Spleen (tissue), 11 donors: ENCODE data around the gene PDCD10. TPM values are rescaled to one million over a fixed set of nuclear protein-coding genes. Genes with fewer than 3 reads are reported as not detected.

Experiments used
- DNase-seq: peaks from one replicate; pipeline ENCODE4 v3.0.0-alpha.2; 2020
- H3K27ac ChIP-seq, 8 donors: fragments of 200-600 bp; sonication (generic) in 7 of 8; 1 replicate in 4 of 8; 2 replicates in 4 of 8; pipeline versions ENCODE4 v1.5.0 to v1.8.0; 2016 to 2021; ENCODE audit warnings: inconsistent platforms in 4 of 8, mild to moderate bottlenecking in 4 of 8, moderate library complexity in 1 of 8
- H3K27me3 ChIP-seq, 7 donors: fragments of 200-600 bp; sonication (generic) in 6 of 7; replicated peaks in 1 of 7; 1 replicate in 4 of 7; 2 replicates in 3 of 7; pipeline versions ENCODE4 v1.5.0 to v1.8.0; 2016 to 2021; ENCODE audit warnings: inconsistent platforms in 3 of 7, mild to moderate bottlenecking in 1 of 7
- H3K36me3 ChIP-seq, 6 donors: fragments of 200-600 bp; sonication (generic) in 5 of 6; 1 replicate in 4 of 6; 2 replicates in 2 of 6; pipeline versions ENCODE4 v1.5.0 to v1.8.0; 2016 to 2021; ENCODE audit warnings: inconsistent platforms in 2 of 6
- H3K4me1 ChIP-seq, 6 donors: fragments of 200-600 bp; sonication (generic) in 5 of 6; 1 replicate in 3 of 6; 2 replicates in 3 of 6; pipeline versions ENCODE4 v1.5.0 to v1.8.0; 2016 to 2021; ENCODE audit warnings: inconsistent platforms in 3 of 6
- H3K4me3 ChIP-seq, 8 donors: fragments of 200-600 bp; sonication (generic) in 7 of 8; 1 replicate in 4 of 8; 2 replicates in 4 of 8; pipeline versions ENCODE4 v1.5.0 to v1.8.0; 2016 to 2021; ENCODE audit warnings: inconsistent platforms in 4 of 8, mild to moderate bottlenecking in 4 of 8, moderate library complexity in 2 of 8
- H3K9me3 ChIP-seq, 8 donors: fragments of 200-600 bp; sonication (generic) in 7 of 8; 1 replicate in 4 of 8; 2 replicates in 4 of 8; pipeline versions ENCODE4 v1.5.0 to v1.8.0; 2016 to 2021; ENCODE audit warnings: inconsistent platforms in 4 of 8
- CTCF ChIP-seq, 11 experiments: fragments of 200-600 bp in 7 of 11; fragments of 450-650 bp in 4 of 11; sonication (generic) in 4 of 11; IDR thresholded peaks in 8 of 11; conservative IDR thresholded peaks in 3 of 11; 1 replicate in 7 of 11; 2 replicates in 4 of 11; pipeline versions ENCODE4 v1.4.0 to v1.8.0; 2016 to 2021; ENCODE audit warnings: antibody characterized with exemption in 11 of 11, inconsistent platforms in 4 of 11, mild to moderate bottlenecking in 1 of 11
- POLR2A ChIP-seq, 3 donors: fragments of 450-650 bp; IDR thresholded peaks; one replicate each; pipeline ENCODE4 v1.5.1; 2017; ENCODE audit warnings: antibody characterized with exemption in 3 of 3, mild to moderate bottlenecking in 1 of 3
- POLR2AphosphoS5 ChIP-seq, 3 donors: sonication (generic); formaldehyde crosslinking; IDR thresholded peaks; one replicate each; pipeline ENCODE4 v1.5.1; 2017; ENCODE audit warnings: antibody characterized with exemption in 3 of 3
- WGBS, 5 donors: extraction: QIAGEN DNeasy Blood & Tissue Kit in 3 of 5; methylation state at CpG; one replicate each; pipeline versions ENCODE4 v1.1.5 to v1.1.7; 2013 to 2018; 5-methylcytosine and 5-hydroxymethylcytosine counted together
- intact Hi-C: fragments of 100-400 bp; cut with DNase I; formaldehyde crosslinking; loops from one replicate; pipeline ENCODE4 v1.15.0; 2023; ENCODE audit warnings: low total_unique reads
- polyA plus RNA-seq, 3 donors: library from polyadenylated mRNA; stranded (reverse); fragments of 200-250 nt; gene quantifications; one replicate each; pipeline ENCODE4 v1.2.1, GENCODE V29; 2013
- total RNA-seq, 7 donors: library from RNA; depleted of rRNA in 3 of 7; stranded (reverse); fragments of >200 nt in 3 of 7; fragmentation: NEBNext Ultra II Directional in 4 of 7; extraction: Animal tissue kit (Norgen Biotek cat#: 25700) in 4 of 7; gene quantifications; one replicate each; pipeline versions ENCODE4 v1.1.0 to v1.2.1, GENCODE V29; 2016 to 2021
- donor health status: healthy with polysubstance abuse.
- donor health status: DM: no; HTN: no; CAD: no; lungs with moderate emphysema.
- donor health status: DM: no; HTN: no; CAD: no.
- donor health status: Bipolar disorder and iron deficiency.
- donor health status: healthy.
- donor health status: DM: no; HTN: no; CAD: no.
- donor health status: DM: yes; HTN: yes; CAD: no.

PDCD10 gene
- total and polyA plus RNA-seq, 10 donors, result 25.5 to 94.5 (median 51.0) TPM

- H3K36me3 ChIP-seq, result peaks cover 0 to 87% (median 42%) of the 10 kb centered on the region in 6 donors
- intact Hi-C loops, result no loop called here
- WGBS, 5 donors, result 89 to 96% (median 91%) methylated on average over 2 of the region's 2 CpGs
- no peaks in the 10 kb centered on the region for H3K27me3 ChIP-seq
- peaks cover 0 to 26% (median 15%) of the 10 kb centered on the region in 6 donors for H3K4me1 ChIP-seq
- TF ChIP-seq CTCF (IDR thresholded peaks at IDR 0.05 in 8 of 11, conservative IDR thresholded peaks at IDR 0.05 in 3 of 11), result no peak
- no peak for TF ChIP-seq POLR2AphosphoS5 (IDR thresholded peaks at IDR 0.05)
- no peak for TF ChIP-seq POLR2A (IDR thresholded peaks at IDR 0.05)
- no peaks in the 10 kb centered on the region for H3K9me3 ChIP-seq
- no peak overlapping the region for H3K27ac ChIP-seq
- no peak overlapping the region for H3K4me3 ChIP-seq
- DNase-seq, result no peak
Observed at GRCh38 chr3:167694121-167694520, 40.6 kb downstream of the PDCD10 start.

- WGBS, 5 donors, result 27 to 47% (median 30%) methylated on average over 3 of the region's 3 CpGs
- intact Hi-C loops, result no loop called here
- H3K36me3 ChIP-seq, result peaks cover 0 to 93% (median 45%) of the 10 kb centered on the region in 6 donors
Observed at GRCh38 chr3:167691366-167691765, 43.3 kb downstream of the PDCD10 start.

GRCh38 chr3:167684388-167684993 lies 50.2 kb downstream of the PDCD10 start:
- DNase-seq, result no peak

More at GRCh38 chr3:167691366-167691765, 43.3 kb downstream of the PDCD10 start:
- TF ChIP-seq CTCF (IDR thresholded peaks at IDR 0.05 in 8 of 11, conservative IDR thresholded peaks at IDR 0.05 in 3 of 11) (no peak), POLR2A (IDR thresholded peaks at IDR 0.05) (no peak), POLR2AphosphoS5 (IDR thresholded peaks at IDR 0.05) (no peak)
- DNase-seq, result no peak
- Histone ChIP-seq H3K4me3 (no peak overlapping the region), H3K27ac (peak overlapping the region in 1 of 8 donors; percentile 29), H3K9me3 (no peaks in the 10 kb centered on the region), H3K27me3 (no peaks in the 10 kb centered on the region), H3K4me1 (peaks cover 0 to 19% (median 9%) of the 10 kb centered on the region in 6 donors)

More at GRCh38 chr3:167684388-167684993, 50.2 kb downstream of the PDCD10 start:
- Histone ChIP-seq H3K27me3 (no peaks in the 10 kb centered on the region), H3K4me3 (no peak overlapping the region), H3K36me3 (peaks cover 0 to 92% (median 41%) of the 10 kb centered on the region in 6 donors), H3K9me3 (no peaks in the 10 kb centered on the region), H3K27ac (no peak overlapping the region), H3K4me1 (no peaks in the 10 kb centered on the region)
- TF ChIP-seq POLR2AphosphoS5 (IDR thresholded peaks at IDR 0.05), result no peak
- TF ChIP-seq POLR2A (IDR thresholded peaks at IDR 0.05), result no peak
- TF ChIP-seq CTCF (IDR thresholded peaks at IDR 0.05 in 8 of 11, conservative IDR thresholded peaks at IDR 0.05 in 3 of 11), result peak; percentile 5 to 84 (median 73)
- intact Hi-C loops, result no loop called here
